Stimulated activated CD8-positive, alpha-beta memory T cell treated with anti-CD3 and anti-CD28 coated beads, Interleukin-12 subunit alpha, Interleukin-12 subunit beta, amount 100 ng/mL, for 4 hours (primary cell): Measurements from ENCODE around the gene GTF2H4.
"Not testable (repeated sequence)": the region's sequence is repeated elsewhere in the genome, so short reads cannot be mapped to it uniquely, and the experiment has no call there.

Experiments used
- DNase-seq: peaks from one replicate; pipeline ENCODE4 v3.0.0-alpha.2; 2020; ENCODE audit warnings: low read depth

Gene GTF2H4

DNA sequence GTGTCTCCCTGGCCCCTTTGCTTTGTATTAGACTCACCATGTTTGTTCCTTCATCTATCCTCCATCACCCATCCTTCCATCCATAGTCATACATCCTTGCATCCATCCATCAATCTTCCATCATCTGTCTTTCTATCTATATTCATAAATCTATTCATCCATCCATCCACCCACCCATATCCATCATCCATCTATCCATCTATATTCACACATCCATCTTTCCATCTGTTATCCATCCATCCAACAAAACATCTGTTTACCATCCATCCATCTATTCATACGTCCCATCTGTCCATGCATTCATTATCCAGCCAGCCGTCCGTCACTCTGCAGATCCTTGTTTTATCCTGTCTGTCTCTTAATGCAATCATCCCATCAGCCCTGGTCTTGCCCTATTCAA, 13.1 kb upstream of the GTF2H4 start:
- DNase-seq = no peak

GRCh38 chr6:30895343-30895742, 12.7 kb upstream of the GTF2H4 start:
- no peak for DNase-seq

DNA sequence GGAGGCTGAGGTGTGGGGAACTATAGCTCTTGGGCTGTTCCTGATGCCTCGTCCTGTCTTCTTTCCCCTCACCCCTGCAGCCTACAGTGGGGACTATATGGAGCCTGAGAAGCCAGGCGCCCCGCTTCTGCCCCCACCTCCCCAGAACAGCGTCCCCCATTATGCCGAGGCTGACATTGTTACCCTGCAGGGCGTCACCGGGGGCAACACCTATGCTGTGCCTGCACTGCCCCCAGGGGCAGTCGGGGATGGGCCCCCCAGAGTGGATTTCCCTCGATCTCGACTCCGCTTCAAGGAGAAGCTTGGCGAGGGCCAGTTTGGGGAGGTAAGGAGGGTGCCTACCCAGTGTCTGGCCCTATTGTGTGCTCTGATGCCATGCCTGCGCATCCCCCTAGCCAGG, 11.5 kb upstream of the GTF2H4 start:
- no peak for DNase-seq

DNA sequence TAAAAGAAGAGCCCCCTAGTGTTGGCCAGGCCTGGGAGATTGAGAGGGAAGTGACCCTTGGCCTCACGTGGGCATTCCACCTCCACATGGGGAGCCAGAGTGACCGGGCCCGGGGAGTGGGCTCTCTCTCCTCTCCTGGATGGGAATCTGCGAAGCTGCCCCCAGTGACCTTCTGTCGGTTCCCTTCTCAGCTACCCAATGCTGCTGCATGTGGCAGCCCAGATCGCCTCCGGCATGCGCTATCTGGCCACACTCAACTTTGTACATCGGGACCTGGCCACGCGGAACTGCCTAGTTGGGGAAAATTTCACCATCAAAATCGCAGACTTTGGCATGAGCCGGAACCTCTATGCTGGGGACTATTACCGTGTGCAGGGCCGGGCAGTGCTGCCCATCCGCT, 10.1 kb upstream of the GTF2H4 start:
- no peak for DNase-seq

DNA sequence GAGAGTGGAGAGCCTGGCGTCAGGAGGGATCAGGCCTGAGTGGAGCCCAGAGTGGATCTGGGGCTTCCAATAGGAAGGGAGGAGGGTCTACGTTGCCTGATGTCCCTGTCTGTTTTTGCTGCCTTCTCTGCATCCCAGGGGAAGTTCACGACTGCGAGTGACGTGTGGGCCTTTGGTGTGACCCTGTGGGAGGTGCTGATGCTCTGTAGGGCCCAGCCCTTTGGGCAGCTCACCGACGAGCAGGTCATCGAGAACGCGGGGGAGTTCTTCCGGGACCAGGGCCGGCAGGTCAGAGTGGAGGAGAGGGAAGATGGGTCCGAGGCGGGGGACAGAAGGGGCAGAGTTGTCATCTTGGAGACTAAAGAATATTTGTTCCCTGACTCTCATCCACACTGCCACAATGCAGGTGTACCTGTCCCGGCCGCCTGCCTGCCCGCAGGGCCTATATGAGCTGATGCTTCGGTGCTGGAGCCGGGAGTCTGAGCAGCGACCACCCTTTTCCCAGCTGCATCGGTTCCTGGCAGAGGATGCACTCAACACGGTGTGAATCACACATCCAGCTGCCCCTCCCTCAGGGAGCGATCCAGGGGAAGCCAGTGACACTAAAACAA, 9.2 kb upstream of the GTF2H4 start:
- DNase-seq = no peak

- no peak for DNase-seq
These were observed 7.1 kb upstream of the GTF2H4 start for GRCh38 chr6:30900863-30901417.

GRCh38 chr6:30901436-30901835, 6.6 kb upstream of the GTF2H4 start:
- DNase-seq = no peak

- DNase-seq = not testable (repeated sequence)
These were observed 5.8 kb upstream of the GTF2H4 start for GRCh38 chr6:30902196-30902595.

DNA sequence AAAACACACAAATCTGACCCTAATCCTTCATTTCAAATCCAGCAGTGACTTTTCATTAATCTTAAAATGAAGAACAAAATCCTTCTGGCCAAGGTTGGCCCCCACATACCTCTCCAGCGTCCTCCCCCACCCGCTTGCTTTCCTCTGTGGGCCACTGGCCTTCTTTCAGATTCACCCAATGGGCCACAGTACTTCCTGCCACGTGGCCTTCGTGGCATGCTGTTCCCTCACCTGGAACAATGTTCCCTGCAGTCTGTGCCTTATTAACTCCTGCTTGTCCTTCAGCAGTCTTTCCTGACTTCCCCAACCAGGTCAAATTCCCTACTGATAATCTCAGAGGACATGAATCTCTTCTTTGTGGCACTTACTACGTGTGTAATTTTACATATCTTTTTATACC, 5.3 kb upstream of the GTF2H4 start:
- DNase-seq = no peak

DNA sequence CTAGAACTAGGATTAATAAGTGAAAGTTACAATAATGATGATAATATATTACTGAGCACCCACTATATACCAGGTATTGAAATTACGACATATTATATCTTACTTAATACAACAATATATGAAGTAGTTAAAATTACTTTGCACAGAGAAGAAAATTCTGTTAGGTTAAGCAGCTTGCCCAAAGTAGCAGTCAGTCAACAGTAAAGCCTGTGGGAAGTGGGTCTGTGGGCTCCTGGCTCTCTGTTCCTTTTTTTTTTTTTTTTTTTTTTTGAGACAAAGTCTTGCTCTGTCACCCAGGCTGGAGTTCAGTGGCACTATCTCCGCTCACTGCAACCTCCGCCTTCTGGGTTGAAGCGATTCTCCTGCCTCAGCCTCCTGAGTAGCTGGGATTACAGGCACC, 4.8 kb upstream of the GTF2H4 start:
- DNase-seq = no peak

DNA sequence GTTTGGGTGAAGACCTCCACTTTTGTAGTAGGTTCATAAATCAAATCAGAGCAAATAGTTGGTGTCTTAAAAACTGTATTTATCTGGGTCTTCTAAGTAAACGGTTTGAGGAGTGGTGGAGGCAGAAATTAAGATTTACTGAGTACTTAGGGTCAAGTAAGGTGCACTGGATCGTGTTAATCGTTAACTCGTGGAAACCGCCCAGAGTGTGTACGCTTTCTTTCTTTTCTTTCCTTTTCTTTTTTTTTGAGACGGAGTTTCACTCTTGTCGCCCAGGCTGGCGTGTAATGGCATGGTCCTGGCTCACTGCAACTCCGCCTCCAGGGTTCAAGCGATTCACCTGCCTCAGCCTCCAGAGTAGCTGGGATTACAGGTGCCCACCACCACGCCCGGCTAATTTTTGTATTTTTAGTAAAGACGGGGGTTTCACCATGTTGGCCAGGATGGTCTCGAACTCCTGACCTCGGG, 683 bp upstream of the GTF2H4 start:
- not testable (repeated sequence) for DNase-seq

- no peak for DNase-seq
These were observed 693 bp downstream of the GTF2H4 start for GRCh38 chr6:30908700-30909099.

GRCh38 chr6:30910473-30910872, 2.5 kb downstream of the GTF2H4 start:
- DNase-seq = not testable (repeated sequence)

DNA sequence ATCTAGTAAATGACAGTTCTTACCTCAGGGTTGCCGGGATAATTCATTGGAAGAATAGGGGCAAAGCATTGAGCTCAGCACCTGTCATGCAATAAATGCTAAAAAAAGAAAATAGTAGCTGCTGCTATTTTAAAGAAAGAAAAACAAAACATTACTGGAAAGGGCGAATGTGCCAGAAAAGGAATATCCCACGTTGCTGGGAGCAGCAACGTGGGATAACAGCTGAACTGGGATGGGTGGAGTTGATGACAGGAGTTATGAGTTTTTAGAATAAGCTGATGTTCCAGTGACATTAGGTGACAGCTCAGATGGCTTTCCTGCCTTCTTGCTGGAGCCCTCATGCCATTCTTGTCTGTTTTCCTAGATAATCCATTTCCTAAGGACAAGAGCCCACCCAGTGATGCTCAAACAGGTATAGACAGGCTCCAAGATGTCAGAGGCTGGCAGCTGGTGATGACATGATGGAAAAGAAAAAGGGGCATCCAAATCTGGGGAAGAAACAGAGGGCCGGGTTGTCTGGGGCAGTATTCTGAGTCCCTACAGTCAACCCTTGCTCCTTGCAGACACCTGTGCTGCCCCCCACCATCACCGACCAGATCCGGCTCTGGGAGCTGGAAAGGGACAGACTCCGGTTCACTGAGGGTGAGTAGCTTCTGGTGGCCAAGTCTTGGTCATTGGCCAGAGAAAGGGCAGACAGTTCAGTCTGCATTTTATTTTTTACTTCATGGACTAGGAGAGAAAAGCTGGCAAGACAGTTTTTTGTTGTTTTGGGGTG, 4.9 kb downstream of the GTF2H4 start:
- DNase-seq = no peak

DNA sequence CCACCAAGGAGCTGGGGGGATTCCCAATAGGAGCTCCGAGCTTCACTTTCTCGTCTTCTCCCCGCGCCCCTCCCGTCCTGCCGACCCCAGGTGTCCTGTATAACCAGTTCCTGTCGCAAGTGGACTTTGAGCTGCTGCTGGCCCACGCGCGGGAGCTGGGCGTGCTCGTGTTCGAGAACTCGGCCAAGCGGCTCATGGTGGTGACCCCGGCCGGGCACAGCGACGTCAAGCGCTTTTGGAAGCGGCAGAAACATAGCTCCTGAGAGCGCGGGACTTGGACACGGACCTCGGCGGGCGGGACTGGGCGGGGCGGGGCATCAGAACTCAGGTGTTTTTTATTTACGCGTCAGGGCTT, 5.7 kb downstream of the GTF2H4 start:
- no peak for DNase-seq

GRCh38 chr6:30914076-30914853, 6.3 kb downstream of the GTF2H4 start, which contains the start of gene VARS2:
TSS of gene VARS2 (plus strand) at chr6:30914238. CDS start at chr6:30914837, 599 bp downstream.
- peak; percentile 80 for DNase-seq

DNA sequence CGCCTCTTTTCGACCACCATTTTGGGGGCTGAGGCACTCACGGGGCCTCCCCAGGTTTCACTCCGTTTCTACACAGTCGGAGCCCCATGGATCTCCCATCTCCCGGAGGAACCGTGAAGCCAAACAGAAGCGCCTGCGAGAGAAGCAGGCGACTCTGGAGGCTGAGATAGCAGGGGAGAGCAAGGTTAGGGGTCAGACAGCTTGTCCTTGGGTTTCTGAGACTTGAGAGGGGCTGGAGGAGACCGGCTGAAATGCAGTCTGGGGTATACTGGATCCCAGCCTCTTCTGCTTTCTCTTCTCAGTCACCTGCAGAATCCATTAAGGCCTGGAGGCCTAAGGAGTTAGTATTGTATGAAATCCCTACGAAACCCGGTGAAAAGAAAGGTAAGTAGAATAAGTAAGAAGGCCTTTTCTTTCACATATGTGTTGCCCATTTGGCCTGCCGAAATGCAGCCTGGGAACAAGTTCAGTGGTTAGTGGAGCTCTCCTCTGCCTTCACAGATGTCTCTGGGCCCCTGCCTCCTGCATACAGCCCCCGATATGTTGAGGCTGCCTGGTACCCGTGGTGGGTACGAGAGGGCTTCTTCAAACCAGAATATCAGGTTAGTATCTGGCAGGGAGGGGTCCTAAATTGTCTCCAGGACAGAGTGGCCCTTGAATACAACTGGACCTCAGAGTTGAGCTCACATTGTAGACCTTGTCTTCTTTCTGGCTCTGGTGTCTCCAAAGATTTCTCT, 7.0 kb downstream of the GTF2H4 start:
- no peak for DNase-seq

DNA sequence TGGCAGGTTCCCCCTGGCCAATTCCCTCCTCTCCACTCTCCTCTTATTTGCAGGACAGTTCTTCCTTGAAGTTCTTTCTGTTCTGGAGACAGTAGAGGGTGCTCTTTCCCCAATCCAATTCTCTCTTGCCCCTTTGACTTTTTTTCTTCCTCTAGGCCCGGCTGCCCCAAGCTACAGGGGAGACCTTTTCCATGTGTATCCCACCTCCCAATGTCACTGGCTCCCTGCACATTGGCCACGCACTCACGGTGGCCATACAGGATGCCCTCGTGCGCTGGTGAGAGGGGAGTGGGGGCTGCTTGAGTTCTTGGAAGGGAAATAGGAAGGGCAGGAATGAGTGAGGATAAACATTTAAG, 7.6 kb downstream of the GTF2H4 start:
- DNase-seq = no peak

- DNase-seq = no peak
These were observed 9.0 kb downstream of the GTF2H4 start for GRCh38 chr6:30917041-30917440.

DNA sequence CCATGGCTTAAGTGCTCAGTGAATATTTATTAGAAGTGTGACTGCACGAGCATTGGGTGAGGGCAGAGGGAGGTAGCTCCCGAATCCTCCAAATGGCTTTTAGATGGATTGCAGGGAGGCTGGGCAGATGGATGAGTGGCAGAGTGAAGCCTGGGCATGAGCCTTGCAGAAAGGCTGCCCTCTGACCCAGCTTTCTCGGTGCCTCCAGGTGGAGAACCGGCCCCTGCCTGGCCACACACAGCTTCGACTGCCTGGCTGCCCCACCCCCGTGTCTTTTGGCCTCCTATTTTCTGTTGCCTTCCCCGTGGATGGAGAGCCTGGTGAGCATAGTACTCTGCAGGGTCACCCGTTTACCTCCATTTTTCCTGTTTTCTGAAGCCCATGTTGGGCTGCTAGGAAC, 9.5 kb downstream of the GTF2H4 start:
- DNase-seq = no peak

- DNase-seq = no peak
These were observed 10.7 kb downstream of the GTF2H4 start for GRCh38 chr6:30918670-30919069.

GRCh38 chr6:30922447-30922852, 14.4 kb downstream of the GTF2H4 start:
- no peak for DNase-seq
